Retina (tissue), 1 donor: ENCODE measurements around the gene WFIKKN1.
"Not testable (repeated sequence)": the region's sequence is repeated elsewhere in the genome, so short reads cannot be mapped to it uniquely, and the experiment has no call there.

Experiments
- DNase-seq: peaks from one replicate; pipeline ENCODE4 v3.0.0-alpha.2; 2016

WFIKKN1 gene

GRCh38 chr16:595942-596735, 34.6 kb upstream of the WFIKKN1 start:
- no peak for DNase-seq

DNA sequence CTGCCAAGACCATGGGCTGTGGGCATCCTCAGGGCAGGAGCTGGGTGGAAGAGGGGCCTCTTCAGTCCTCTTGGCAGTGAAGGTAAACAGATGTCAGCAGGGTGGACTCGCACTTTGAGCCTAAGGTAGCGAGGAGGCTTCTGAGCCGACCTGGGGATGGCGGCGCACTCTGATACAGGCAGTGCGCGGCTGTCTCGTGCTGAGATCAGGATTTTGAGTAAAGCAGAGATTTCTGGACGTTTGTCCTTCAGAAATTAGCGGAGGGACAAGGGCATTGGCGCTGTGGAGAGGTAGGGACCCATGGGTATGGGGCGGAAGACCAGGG, 34.1 kb upstream of the WFIKKN1 start:
- no peak for DNase-seq

GRCh38 chr16:597655-598054, 33.1 kb upstream of the WFIKKN1 start:
- DNase-seq, result not testable (repeated sequence)

GRCh38 chr16:598823-599739, 31.7 kb upstream of the WFIKKN1 start:
- DNase-seq, result no peak

DNA sequence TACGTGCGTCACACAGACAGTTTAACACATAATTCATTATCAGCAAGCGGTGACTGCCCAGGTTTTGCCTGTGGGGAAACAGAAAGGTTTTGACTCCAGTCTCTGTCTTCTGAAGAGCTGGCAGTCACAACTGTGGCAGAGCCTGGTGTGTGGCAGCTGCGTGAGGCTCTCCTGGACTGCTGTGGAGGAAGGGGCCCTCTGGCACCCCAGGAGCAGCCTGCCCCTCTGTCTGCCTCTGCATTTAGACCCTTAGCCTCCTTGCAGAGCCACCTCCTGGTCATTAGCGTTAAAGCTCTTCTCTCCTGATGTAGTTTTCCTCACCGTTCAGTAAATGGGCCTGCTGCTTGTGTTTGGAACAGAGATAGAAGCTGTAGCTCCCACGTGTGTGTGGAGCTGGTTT, 30.0 kb upstream of the WFIKKN1 start:
- no peak for DNase-seq

DNA sequence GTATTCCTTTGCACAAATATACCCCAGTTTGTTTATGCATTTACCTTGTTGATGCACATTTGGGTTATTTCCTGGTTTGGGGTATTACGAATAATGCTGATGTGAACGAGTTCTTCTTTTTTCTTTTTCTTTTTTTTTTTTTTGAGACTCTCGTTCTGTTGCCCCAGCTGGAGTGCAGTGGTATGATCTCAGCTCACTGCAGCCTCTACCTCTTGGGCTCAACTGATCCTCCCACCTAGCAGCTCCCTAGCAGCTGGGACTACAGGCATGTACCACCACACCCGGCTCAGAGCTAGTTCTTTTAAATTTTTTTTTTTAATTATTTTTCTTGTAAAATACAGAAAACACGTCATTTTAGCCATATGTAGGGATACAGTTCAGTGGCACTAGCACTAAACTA, 26.9 kb upstream of the WFIKKN1 start:
- no peak for DNase-seq

DNA sequence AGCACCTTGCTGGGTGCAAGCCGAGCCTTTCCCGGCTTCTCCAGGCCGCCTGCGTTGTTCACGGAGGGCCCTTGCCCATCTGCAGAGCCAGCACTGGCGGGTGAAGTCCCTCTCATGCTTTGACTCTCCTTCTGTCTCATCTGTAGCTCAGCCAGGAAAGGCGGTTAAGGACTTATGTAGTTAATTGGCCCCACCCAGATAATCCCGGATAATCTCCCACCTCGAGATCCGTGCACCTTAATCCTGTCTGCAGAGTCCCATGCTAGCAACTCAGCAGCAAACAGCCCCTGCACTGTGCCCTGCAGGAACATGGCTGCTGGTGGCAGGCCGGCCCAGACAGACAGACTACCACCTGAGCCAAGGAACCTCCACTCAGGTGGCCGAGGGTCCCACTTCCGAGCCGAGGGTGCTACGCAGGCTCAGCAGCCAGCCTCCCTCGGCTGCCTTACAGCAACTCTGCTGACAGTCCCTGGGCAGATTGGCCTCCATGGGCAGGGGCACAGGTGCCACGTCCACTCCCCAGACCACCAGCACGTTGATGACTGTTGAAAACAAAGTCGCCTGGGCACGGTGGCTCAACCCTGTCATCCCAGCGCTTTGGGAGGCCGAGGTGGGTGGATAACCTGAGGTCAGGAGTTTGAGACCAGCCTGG, 24.0 kb upstream of the WFIKKN1 start:
- DNase-seq, result no peak

DNA sequence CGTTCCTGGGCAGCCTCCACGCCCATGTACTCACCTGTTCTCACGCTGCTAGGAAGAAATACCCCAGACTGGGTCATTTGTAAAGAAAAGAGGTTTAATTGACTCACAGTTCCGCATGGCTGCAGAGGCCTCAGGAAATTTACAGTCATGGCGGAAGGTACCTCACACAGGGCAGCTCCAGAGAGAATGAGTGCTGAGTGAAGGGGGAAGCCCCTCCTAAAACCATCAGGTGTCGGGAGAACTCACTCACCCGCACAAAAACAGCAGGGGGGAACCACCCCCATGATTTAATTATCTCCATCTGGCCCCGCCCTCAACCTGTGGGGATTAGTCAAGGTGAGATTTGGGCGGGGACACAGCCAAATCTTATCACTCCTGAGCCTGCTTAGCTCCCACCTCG, 22.8 kb upstream of the WFIKKN1 start:
- no peak for DNase-seq

- no peak for DNase-seq
Observed at GRCh38 chr16:609316-609715, 21.5 kb upstream of the WFIKKN1 start.

DNA sequence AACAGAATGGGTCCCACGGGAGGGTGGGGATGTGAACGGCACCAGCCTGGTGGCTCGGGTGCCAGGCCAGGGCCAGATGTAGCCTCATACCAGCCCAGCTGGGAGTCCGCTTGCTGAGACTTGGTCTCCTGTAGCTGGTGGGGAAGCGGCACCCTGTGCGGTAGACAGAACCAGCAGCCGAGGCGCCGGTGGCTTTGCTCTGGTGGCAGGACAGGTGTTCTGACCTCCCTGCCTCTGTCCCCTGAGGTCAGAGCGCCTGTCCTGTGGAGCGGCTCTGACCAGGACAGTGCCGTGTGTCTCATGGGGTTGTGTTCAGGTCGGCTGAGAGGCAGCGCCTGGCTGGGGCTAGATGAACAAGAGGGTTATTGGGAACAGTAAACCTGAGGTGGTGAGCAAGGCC, 20.8 kb upstream of the WFIKKN1 start:
- no peak for DNase-seq

GRCh38 chr16:610513-611381, 20.0 kb upstream of the WFIKKN1 start:
- DNase-seq, result peak; percentile 57

GRCh38 chr16:615122-615521, 15.7 kb upstream of the WFIKKN1 start:
- no peak for DNase-seq

DNA sequence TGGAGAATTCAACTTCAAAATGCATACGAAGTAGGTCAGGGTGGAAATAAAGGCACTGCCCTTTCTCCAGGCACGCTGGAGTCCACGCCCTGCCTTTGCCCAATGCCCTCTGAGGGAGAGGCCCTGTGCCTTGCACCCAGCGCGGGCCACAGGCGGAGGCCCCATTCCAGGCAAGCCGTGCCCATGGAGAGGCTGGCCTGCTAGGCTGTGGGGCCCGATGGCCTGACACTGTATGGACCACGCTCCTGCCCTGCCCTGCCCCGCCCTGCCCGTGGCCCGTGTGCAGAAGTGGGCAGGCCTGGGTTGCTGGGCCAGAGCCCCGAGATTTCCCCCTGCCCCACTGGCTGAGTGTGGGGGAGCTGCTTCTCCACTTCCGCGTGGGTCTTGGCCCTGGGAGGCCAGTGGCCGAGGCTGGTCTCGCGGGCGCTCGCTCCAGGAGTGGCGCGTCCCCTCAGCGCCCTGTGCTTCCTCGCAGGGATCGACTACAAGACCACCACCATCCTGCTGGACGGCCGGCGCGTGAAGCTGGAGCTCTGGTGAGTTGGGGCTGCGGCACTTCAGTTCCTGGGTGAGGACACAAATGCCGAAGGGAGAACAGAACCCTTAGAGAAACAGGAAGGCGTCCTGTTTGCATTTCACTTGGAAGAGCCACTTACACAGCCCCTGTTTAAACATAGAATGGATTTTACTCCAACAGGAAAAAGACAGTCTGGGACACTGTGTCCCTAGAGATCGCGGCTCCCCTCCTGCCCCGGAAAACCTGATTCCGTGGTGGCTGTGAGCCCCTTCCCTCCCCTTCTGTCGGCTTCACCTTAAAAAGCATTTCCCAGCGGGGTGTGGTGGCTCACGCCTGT, 13.8 kb upstream of the WFIKKN1 start:
- no peak for DNase-seq

DNA sequence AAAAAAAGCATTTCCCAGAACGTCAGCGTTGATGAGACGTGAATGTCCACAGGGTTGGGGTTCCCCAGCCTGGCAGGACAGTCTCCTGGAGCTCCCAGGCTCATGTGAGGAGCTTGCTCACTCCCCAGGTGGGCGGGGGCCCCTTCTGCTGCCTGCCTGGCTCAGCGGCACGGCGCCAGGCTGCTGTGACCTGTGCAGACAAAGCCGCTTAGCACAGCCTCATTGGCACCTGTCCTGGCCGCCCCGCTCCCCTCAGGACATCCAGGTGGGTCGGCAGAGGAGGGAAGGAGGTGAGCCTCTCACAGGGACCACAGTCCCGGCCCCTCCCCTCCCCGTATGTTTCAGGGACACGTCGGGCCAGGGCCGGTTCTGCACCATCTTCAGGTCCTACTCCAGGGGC, 12.9 kb upstream of the WFIKKN1 start:
- DNase-seq, result no peak

DNA sequence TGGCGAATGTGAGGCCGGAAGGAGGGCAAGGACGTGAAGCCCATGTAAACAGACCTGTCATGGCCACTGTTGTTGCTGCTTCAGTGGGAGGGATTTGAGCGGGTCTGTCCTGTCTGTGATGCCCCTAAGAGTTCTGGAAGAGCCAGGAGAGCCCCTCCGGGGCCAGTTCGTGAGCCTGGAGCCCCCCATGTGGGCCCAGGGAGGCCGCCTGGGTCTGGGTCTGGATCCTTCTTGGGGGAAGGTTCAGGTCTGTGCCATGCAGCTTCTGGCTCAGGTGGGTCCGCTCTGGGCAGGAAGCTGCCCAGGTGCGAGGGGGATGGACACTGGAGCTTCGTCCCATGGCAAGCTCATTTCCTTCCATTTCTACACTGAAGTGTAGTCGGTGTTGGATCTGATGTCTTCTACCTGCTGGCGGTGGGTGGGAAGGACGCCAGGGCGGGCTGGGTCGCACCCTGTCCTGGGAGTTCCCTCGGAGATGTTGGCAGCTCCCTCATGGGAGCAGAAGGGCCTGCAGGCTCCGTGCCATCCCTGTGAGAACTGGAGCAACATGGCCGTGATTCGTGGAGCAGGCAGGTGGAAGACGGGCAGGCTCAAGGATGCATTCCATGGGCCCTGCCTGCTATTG, 11.2 kb upstream of the WFIKKN1 start:
- no peak for DNase-seq

GRCh38 chr16:620700-621525, 9.9 kb upstream of the WFIKKN1 start:
- DNase-seq, result no peak

- DNase-seq, result no peak
Observed at GRCh38 chr16:621526-622105, 9.2 kb upstream of the WFIKKN1 start.

DNA sequence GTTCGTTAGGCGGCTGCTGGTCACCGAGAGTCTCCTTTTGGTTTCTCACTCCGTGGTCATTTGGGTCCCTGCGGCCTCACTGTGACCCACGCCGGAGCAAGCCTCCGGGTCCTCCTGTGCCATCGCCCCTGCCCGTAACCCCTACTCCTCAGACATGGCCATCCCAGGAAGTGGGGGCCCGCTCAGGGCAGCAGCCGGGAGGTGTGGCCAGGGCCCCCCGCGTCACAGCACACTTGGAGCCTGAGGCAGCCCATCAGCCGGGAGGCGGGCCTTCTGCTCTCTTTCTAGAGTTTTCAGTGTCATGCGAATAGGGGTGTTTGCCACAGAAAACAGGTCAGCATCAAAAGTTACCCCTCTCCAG, 7.9 kb upstream of the WFIKKN1 start:
- no peak for DNase-seq

- no peak for DNase-seq
Observed at GRCh38 chr16:624526-625070, 6.2 kb upstream of the WFIKKN1 start.
